Suprapubic skin (tissue), 3 donors: ENCODE measurements around the gene COL25A1.

Experiments used
- CTCF ChIP-seq, 2 donors: fragments of 200-600 bp in 1 of 2; fragments of 450-650 bp in 1 of 2; sonication (generic) in 1 of 2; IDR thresholded peaks; one replicate each; pipeline ENCODE4 v1.5.1; 2016 to 2019; ENCODE audit warnings: antibody characterized with exemption in 2 of 2, mild to moderate bottlenecking in 1 of 2, moderate library complexity in 1 of 2
- EP300 ChIP-seq: sonication (generic); formaldehyde crosslinking; IDR thresholded peaks from one replicate; pipeline ENCODE4 v1.6.1; 2017; ENCODE audit warnings: antibody characterized with exemption

- TF ChIP-seq EP300 (no peak), CTCF (IDR thresholded peaks at IDR 0.05) (no peak)
Measured at GRCh38 chr4:109146499-109146898, 156.0 kb downstream of the COL25A1 start.
